GM13976 (cell line): ENCODE data around the gene AKAP11.

ENCODE experiments used
- DNase-seq: peaks from one replicate; pipeline ENCODE4 v3.0.0; 2012; ENCODE audit warnings: low spot score
- CTCF ChIP-seq: IDR thresholded peaks from 2 replicates; pipeline ENCODE4 v1.5.1; 2012; ENCODE audit warnings: borderline replicate concordance, mild to moderate bottlenecking; ENCODE audit not compliant: insufficient read depth; ENCODE audit errors: extremely low read depth, missing control alignments, control extremely low read depth
- in situ Hi-C: fragments of 300-500 bp; cut with MboI; formaldehyde crosslinking; loops from one replicate; pipeline ENCODE4 v1.12.0; 2022; ENCODE audit warnings: low sequenced_read_pairs, mixed read lengths, inconsistent platforms; ENCODE audit not compliant: unreplicated experiment

AKAP11 gene

GRCh38 chr13:42307461-42307860 is 35.5 kb downstream of the AKAP11 start:
- no peak for DNase-seq
- in situ Hi-C loops = no loop called here
- TF ChIP-seq CTCF = no peak

GRCh38 chr13:42312817-42313431 is 41.0 kb downstream of the AKAP11 start:
- DNase-seq = no peak
- in situ Hi-C loops = no loop called here
- no peak for TF ChIP-seq CTCF

GRCh38 chr13:42318570-42318969 is 46.6 kb downstream of the AKAP11 start:
- TF ChIP-seq CTCF = no peak
- DNase-seq = no peak
- in situ Hi-C loops = no loop called here

- no peak for DNase-seq
Observed at GRCh38 chr13:42320375-42320787, 48.4 kb downstream of the AKAP11 start.

GRCh38 chr13:42322806-42323205 is 50.9 kb downstream of the AKAP11 start:
- DNase-seq = no peak
- in situ Hi-C loops = no loop called here
- TF ChIP-seq CTCF = no peak

More at GRCh38 chr13:42320375-42320787, 48.4 kb downstream of the AKAP11 start:
- no peak for TF ChIP-seq CTCF
- in situ Hi-C loops = no loop called here

GRCh38 chr13:42324704-42325103 is 52.8 kb downstream of the AKAP11 start:
- TF ChIP-seq CTCF = no peak
- in situ Hi-C loops = no loop called here
- DNase-seq = no peak
